Right lobe of liver (tissue), 4 donors: ENCODE data around the gene WRNIP1.

Source experiments
- POLR2A ChIP-seq: fragments of 450-650 bp; IDR thresholded peaks from one replicate; pipeline ENCODE4 v1.6.1; 2017; ENCODE audit warnings: antibody characterized with exemption, mild to moderate bottlenecking
- TF ChIP-seq, protein P1 (sequence below), 4 donors: fragments of 200-600 bp in 3 of 4; fragments of 450-650 bp in 1 of 4; IDR thresholded peaks; one replicate each; pipeline versions ENCODE4 v1.5.1 to v1.8.0; 2016 to 2022; ENCODE audit warnings: antibody characterized with exemption in 4 of 4, mild to moderate bottlenecking in 2 of 4
- donor health status: DM: no; HTN: no; CAD: no.
- donor health status: DM: no; HTN: no; CAD: no.
- donor health status: DM: no; HTN: yes; CAD: no.

DNA sequence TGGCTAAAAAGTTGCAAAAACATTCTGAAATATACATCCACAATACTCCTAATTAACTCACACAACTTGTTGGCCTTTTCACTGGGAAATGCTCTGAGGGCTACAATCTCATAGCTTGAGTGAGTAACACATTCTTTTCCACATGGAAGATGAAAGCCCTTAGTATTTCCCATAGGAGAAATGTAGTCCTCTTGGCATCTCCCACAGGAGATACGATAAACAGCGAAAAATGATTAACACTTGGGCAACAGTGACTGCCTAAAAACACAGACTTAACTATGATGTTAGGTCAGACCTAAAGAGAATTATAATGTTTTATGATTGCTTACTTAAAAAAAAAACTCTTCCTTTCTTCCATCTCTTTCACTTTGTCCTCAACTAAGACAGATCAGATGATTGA is 23.4 kb upstream of the WRNIP1 start:
- TF ChIP-seq, protein P1, sequence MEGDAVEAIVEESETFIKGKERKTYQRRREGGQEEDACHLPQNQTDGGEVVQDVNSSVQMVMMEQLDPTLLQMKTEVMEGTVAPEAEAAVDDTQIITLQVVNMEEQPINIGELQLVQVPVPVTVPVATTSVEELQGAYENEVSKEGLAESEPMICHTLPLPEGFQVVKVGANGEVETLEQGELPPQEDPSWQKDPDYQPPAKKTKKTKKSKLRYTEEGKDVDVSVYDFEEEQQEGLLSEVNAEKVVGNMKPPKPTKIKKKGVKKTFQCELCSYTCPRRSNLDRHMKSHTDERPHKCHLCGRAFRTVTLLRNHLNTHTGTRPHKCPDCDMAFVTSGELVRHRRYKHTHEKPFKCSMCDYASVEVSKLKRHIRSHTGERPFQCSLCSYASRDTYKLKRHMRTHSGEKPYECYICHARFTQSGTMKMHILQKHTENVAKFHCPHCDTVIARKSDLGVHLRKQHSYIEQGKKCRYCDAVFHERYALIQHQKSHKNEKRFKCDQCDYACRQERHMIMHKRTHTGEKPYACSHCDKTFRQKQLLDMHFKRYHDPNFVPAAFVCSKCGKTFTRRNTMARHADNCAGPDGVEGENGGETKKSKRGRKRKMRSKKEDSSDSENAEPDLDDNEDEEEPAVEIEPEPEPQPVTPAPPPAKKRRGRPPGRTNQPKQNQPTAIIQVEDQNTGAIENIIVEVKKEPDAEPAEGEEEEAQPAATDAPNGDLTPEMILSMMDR (IDR thresholded peaks at IDR 0.05): no peak
- TF ChIP-seq POLR2A: no peak
